K562 (cell line): ENCODE measurements around the gene SULT1B1. TPM values are rescaled to one million over a fixed set of nuclear protein-coding genes. Genes with fewer than 3 reads are reported as not detected.

Experiments
- ATAC-seq: fragments of 200-7000 bp; cut with Tn5 transposase; 3 replicates; pipeline ENCODE4 v1.9.1; 2020; ENCODE audit warnings: moderate library complexity
- BruUV-seq: library from RNA; stranded (reverse); fragments of 400-500 nt; replicated peaks from 2 replicates; lab custom pipeline; 2021; lab: Mats Ljungman, UMichigan
- CTCF ChIA-PET: fragments of 300-600 bp; formaldehyde crosslinking; extraction: SDS; loops from one replicate; lab custom pipeline; 2021; ENCODE audit warnings: low intra/inter-chr PET ratio; lab: Yijun Ruan, JAX
- POLR2A ChIA-PET: fragments of 300-600, 350-650 bp; sonication (Branson Sonifier 250); formaldehyde crosslinking; extraction: SDS; loops from one replicate; lab custom pipeline; 2021; ENCODE audit warnings: antibody characterized with exemption, inconsistent platforms; lab: Yijun Ruan, JAX
- DNase-seq, 4 experiments: peaks; one replicate each; pipeline versions ENCODE4 v3.0.0 to v3.0.0-alpha.2; 2011 to 2018; ENCODE audit warnings: low spot score in 3 of 4, mixed read lengths in 3 of 4; ENCODE audit errors: extremely low read depth in 1 of 4
- FAIRE-seq: peaks from 2 replicates; lab custom pipeline; 2011; peaks lifted over from hg19 to GRCh38; lab: Jason Lieb, UNC
- H2AFZ ChIP-seq: 2 replicates; pipeline ENCODE4 v1.6.0; 2011; ENCODE audit warnings: low read depth, low read length, control low read depth, inconsistent platforms
- H3K27ac ChIP-seq: fragments of 200-600 bp; 3 replicates; pipeline ENCODE4 v1.8.0; 2011; ENCODE audit warnings: low read depth, mild to moderate bottlenecking, control low read depth, inconsistent platforms, low read length, moderate library complexity, mixed read lengths; ENCODE audit errors: extremely low read depth
- H3K27me3 ChIP-seq, 2 experiments: fragments of 300-600 bp in 1 of 2; 2 replicates in 1 of 2; 3 replicates in 1 of 2; pipeline versions ENCODE4 v1.6.0 to v1.8.0; 2011; ENCODE audit warnings: inconsistent platforms in 2 of 2, low read length in 2 of 2, mild to moderate bottlenecking in 1 of 2, mixed read lengths in 1 of 2, moderate library complexity in 1 of 2; ENCODE audit not compliant: control insufficient read depth in 2 of 2, insufficient read depth in 2 of 2
- H3K36me3 ChIP-seq: fragments of 300-600 bp; 3 replicates; pipeline ENCODE4 v1.8.0; 2011; ENCODE audit warnings: mild to moderate bottlenecking, low read length, inconsistent platforms; ENCODE audit not compliant: control insufficient read depth, insufficient read depth
- H3K4me1 ChIP-seq, 2 experiments: fragments of 200-600 bp in 1 of 2; replicated peaks in 1 of 2; 2 replicates in 1 of 2; 3 replicates in 1 of 2; pipeline versions ENCODE4 v1.5.1 to v1.8.0; 2011; ENCODE audit warnings: inconsistent platforms in 2 of 2, low read length in 2 of 2, mild to moderate bottlenecking in 1 of 2, mixed read lengths in 1 of 2, moderate library complexity in 1 of 2; ENCODE audit not compliant: control insufficient read depth in 2 of 2, insufficient read depth in 2 of 2
- H3K4me2 ChIP-seq: 2 replicates; pipeline ENCODE4 v1.6.1; 2011; ENCODE audit warnings: low read length, control low read depth, inconsistent platforms, mixed read lengths; ENCODE audit not compliant: insufficient read depth
- H3K4me3 ChIP-seq: fragments of 200-600 bp; sonication (generic), shearing (Covaris generic); 2 replicates; pipeline ENCODE4 v1.5.1; 2016; ENCODE audit warnings: control low read depth, inconsistent platforms
- H3K79me2 ChIP-seq: fragments of 200-600 bp; 3 replicates; pipeline ENCODE4 v1.8.0; 2011; ENCODE audit warnings: low read length, inconsistent platforms; ENCODE audit not compliant: control insufficient read depth, insufficient read depth
- H3K9ac ChIP-seq, 2 experiments: 2 replicates each; pipeline versions ENCODE4 v1.6.0 to v1.6.1; 2011; ENCODE audit warnings: low read depth in 2 of 2, low read length in 2 of 2, control low read depth in 1 of 2, inconsistent platforms in 1 of 2, mild to moderate bottlenecking in 1 of 2, mixed read lengths in 1 of 2; ENCODE audit not compliant: insufficient read depth in 1 of 2
- H3K9me1 ChIP-seq: one replicate; pipeline ENCODE4 v1.6.0; 2011; ENCODE audit warnings: inconsistent platforms, mild to moderate bottlenecking, low read length, moderate library complexity; ENCODE audit not compliant: control insufficient read depth, insufficient read depth
- H3K9me3 ChIP-seq: replicated peaks from 2 replicates; pipeline ENCODE4 v1.5.1; 2011; ENCODE audit warnings: low read depth, low read length, inconsistent platforms; ENCODE audit not compliant: control insufficient read depth, insufficient read depth
- H4K20me1 ChIP-seq: replicated peaks from 2 replicates; pipeline ENCODE4 v1.6.1; 2011; ENCODE audit warnings: low read length, inconsistent platforms, mixed read lengths; ENCODE audit not compliant: control insufficient read depth, insufficient read depth
- ADNP ChIP-seq: fragments of 200-800 bp; sonication (Bioruptor generic); IDR thresholded peaks from 2 replicates; pipeline ENCODE4 v1.6.1; 2016; ENCODE audit warnings: missing genetic modification characterization, missing compliant biosample characterization
- ARID1B ChIP-seq: fragments of 450-650 bp; IDR thresholded peaks from 2 replicates; pipeline ENCODE4 v1.6.1; 2016; ENCODE audit warnings: antibody characterized with exemption, mild to moderate bottlenecking, inconsistent platforms
- CEBPG ChIP-seq, 3 experiments: fragments of 200-800 bp in 1 of 3; sonication (Bioruptor generic) in 1 of 3; sonication (generic) in 1 of 3; formaldehyde crosslinking in 1 of 3; IDR thresholded peaks in 2 of 3; conservative IDR thresholded peaks in 1 of 3; 2 replicates each; pipeline versions ENCODE4 v1.6.1 to v1.8.0; 2016 to 2022; ENCODE audit warnings: missing compliant biosample characterization in 2 of 3, missing genetic modification characterization in 2 of 3, mild to moderate bottlenecking in 1 of 3, missing genetic modification reagents in 1 of 3
- GTF2E2 ChIP-seq: fragments of 200-800 bp; sonication (Bioruptor generic); IDR thresholded peaks from 2 replicates; pipeline ENCODE4 v1.6.1; 2016; ENCODE audit warnings: missing genetic modification characterization, missing compliant biosample characterization
- MCM2 ChIP-seq: fragments of 450-650 bp; IDR thresholded peaks from 2 replicates; pipeline ENCODE4 v1.6.1; 2017; ENCODE audit warnings: low read depth, mild to moderate bottlenecking
- POLR2B ChIP-seq: fragments of 450-650 bp; IDR thresholded peaks from 2 replicates; pipeline ENCODE4 v1.6.1; 2018; ENCODE audit warnings: low read depth; ENCODE audit not compliant: partially characterized antibody
- SLC30A9 ChIP-seq: fragments of 250-450 bp; sonication (Bioruptor Pico); IDR thresholded peaks from 2 replicates; pipeline ENCODE4 v1.8.0; 2022; ENCODE audit warnings: mild to moderate bottlenecking, moderate library complexity
- TAF9B ChIP-seq: fragments of 450-650 bp; IDR thresholded peaks from 2 replicates; pipeline ENCODE4 v1.6.1; 2018; ENCODE audit warnings: mild to moderate bottlenecking; ENCODE audit not compliant: partially characterized antibody
- ZNF354B ChIP-seq: fragments of 250-450 bp; sonication (Bioruptor Pico); IDR thresholded peaks from 2 replicates; pipeline ENCODE4 v1.4.0; 2020
- ZNF75A ChIP-seq: fragments of 450-650 bp; formaldehyde crosslinking; IDR thresholded peaks from 2 replicates; pipeline ENCODE4 v1.4.0; 2020; ENCODE audit warnings: mild to moderate bottlenecking
- WGBS: fragments of 100-300 bp; shearing (Covaris generic); methylation state at CpG from one replicate; pipeline ENCODE4 v1.1.6; 2016; ENCODE audit warnings: low coverage, mixed read lengths; ENCODE audit not compliant: insufficient coverage; ENCODE audit errors: missing lambda C conversion rate; 5-methylcytosine and 5-hydroxymethylcytosine counted together
- in situ Hi-C: fragments of 300-500 bp; cut with MboI; formaldehyde crosslinking; loops from 4 replicates; pipeline ENCODE4 v1.15.0; 2018; ENCODE audit warnings: inconsistent platforms, mixed read lengths
- intact Hi-C: fragments of 100-400 bp; cut with micrococcal nuclease; formaldehyde crosslinking; loops from 2 replicates; pipeline ENCODE4 v1.14.2; 2022
- polyA plus RNA-seq, 8 experiments: library from polyadenylated mRNA; depleted of rRNA in 4 of 8; stranded (reverse) in 5 of 8; unstranded in 3 of 8; fragments of >200 nt; fragmentation: Nextera tagmentation in 2 of 8; fragmentation: Illumina TruSeq in 1 of 8; extraction: Ambion mirVana in 2 of 8; extraction: Trizol in 1 of 8; gene quantifications; 2 replicates each; pipeline versions ENCODE4 v1.2.1 to v1.2.3, GENCODE V29; 2011 to 2014; ENCODE audit warnings: inconsistent platforms in 1 of 8, missing spikeins in 1 of 8
- total RNA-seq, 7 experiments: library from RNA; depleted of rRNA in 6 of 7; stranded (reverse); fragments of >200 nt in 6 of 7; fragmentation: Illumina TruSeq in 2 of 7; extraction: Trizol in 2 of 7; gene quantifications; 2 replicates each; pipeline versions ENCODE4 v1.2.1 to v1.2.3, GENCODE V29; 2011 to 2021; ENCODE audit warnings: low replicate concordance in 1 of 7
- TF ChIP-seq, protein P1 (sequence below): fragments of 250-450 bp; sonication (Bioruptor Pico); IDR thresholded peaks from 2 replicates; pipeline ENCODE4 v1.5.0; 2020; ENCODE audit warnings: mild to moderate bottlenecking, borderline replicate concordance
- TF ChIP-seq, protein P2 (sequence below): fragments of 450-650 bp; formaldehyde crosslinking; IDR thresholded peaks from 2 replicates; pipeline ENCODE4 v1.4.0; 2022; ENCODE audit warnings: missing genetic modification characterization

SULT1B1 gene
- total and polyA plus RNA-seq, 9 of the 15 experiments (the other 6 are each of a cell fraction or from before 2014, with no cell fraction given): under 0.01 TPM; not detected in 8

DNA sequence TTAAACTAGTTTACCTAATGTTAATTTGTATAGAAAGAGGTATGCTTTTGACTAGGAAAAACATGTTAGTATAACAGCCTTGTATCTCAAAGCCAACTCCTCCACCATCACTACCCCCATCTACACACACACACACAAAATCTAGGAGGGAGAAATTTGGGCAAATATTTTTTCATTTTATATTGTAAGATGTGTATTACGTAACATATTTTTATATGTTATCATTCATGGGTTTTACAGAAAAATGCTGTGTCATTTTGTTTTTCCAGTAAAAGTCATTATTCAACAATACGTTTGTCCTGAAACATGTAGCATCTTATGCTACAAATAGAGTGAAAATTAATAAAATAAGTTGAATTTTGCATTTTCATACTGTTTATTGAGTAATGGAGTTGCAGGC lies 3.0 kb downstream of the SULT1B1 start:
- Histone ChIP-seq H3K4me3 (no peak overlapping the region), H3K4me1 (no peaks in the 10 kb centered on the region), H3K27ac (no peak overlapping the region), H3K9ac (no peak overlapping the region), H3K9me1 (no peaks in the 10 kb centered on the region), H3K4me2 (no peak overlapping the region), H2AFZ (no peak overlapping the region), H3K79me2 (no peaks in the 10 kb centered on the region), H3K27me3 (no peaks in the 10 kb centered on the region), H3K36me3 (no peaks in the 10 kb centered on the region), H4K20me1 (no peaks in the 10 kb centered on the region), H3K9me3 (no peaks in the 10 kb centered on the region)
- ChIA-PET CTCF (no interaction called here), POLR2A (no interaction called here)
- 0% methylated on average over 2 of the region's 2 CpGs for WGBS
- no peak for DNase-seq
- intact Hi-C loops: no loop called here
- in situ Hi-C loops: no loop called here
- no peak for ATAC-seq
- BruUV-seq: no TSS peak
- FAIRE-seq: no peak
- TF ChIP-seq CEBPG (CRISPR knock-in tag; IDR thresholded peaks at IDR 0.05) (no peak), CEBPG (tag; conservative IDR thresholded peaks at IDR 0.05 in 1 of 2, IDR thresholded peaks at IDR 0.05 in 1 of 2) (peak in 1 of 2 experiments; percentile 54; a peak in 1 of 4 replicates), TAF9B (no peak)

DNA sequence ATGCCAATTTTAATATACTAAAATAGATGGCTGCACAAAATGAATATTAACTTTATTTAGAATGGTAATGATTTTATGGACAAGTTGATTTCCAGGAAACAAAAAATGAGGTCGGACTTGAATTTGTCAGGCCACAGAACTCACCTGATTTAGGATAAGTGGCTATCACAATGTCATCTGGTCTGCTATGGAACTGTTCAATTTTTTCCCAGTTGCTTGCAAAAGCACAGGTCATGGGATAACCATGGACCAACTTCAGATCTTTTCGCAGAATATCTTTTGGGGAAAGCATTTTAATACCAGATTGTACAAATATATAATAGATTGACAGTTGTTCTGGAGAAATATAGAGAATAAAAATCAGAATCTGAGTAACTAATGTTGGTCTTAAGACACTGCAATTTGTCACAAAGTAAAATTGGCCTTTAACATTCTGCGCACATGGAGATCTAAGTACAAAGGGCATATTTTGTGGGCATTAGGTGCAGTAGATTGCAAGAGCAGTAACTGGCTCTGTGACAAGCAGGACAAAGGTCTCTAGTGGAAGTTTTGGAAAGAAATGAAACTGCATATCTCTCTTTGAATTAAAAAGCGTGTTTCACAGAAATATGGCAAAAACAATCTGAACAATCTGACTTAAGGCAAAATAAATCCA lies 5.4 kb downstream of the SULT1B1 start:
- Histone ChIP-seq H4K20me1 (no peaks in the 10 kb centered on the region), H2AFZ (no peak overlapping the region), H3K9me3 (no peaks in the 10 kb centered on the region), H3K36me3 (no peaks in the 10 kb centered on the region), H3K4me1 (no peaks in the 10 kb centered on the region), H3K9me1 (no peaks in the 10 kb centered on the region), H3K9ac (no peak overlapping the region), H3K27ac (no peak overlapping the region), H3K4me3 (no peak overlapping the region), H3K4me2 (no peak overlapping the region), H3K27me3 (no peaks in the 10 kb centered on the region), H3K79me2 (no peaks in the 10 kb centered on the region)
- ATAC-seq: no peak
- BruUV-seq: no TSS peak
- intact Hi-C loops (no loop called here), in situ Hi-C loops (no loop called here)
- 1% methylated on average over 4 of the region's 4 CpGs for WGBS
- CTCF ChIA-PET: no interaction called here
- no peak for FAIRE-seq
- POLR2A ChIA-PET: no interaction called here
- DNase-seq: no peak
- TF ChIP-seq ZNF354B (CRISPR knock-in tag) (no peak), ADNP (tag) (no peak), SLC30A9 (CRISPR knock-in tag) (no peak), ARID1B (no peak), POLR2B (no peak), ZNF75A (CRISPR knock-in tag) (no peak), MCM2 (no peak), GTF2E2 (tag) (no peak)
- TF ChIP-seq, protein P1, sequence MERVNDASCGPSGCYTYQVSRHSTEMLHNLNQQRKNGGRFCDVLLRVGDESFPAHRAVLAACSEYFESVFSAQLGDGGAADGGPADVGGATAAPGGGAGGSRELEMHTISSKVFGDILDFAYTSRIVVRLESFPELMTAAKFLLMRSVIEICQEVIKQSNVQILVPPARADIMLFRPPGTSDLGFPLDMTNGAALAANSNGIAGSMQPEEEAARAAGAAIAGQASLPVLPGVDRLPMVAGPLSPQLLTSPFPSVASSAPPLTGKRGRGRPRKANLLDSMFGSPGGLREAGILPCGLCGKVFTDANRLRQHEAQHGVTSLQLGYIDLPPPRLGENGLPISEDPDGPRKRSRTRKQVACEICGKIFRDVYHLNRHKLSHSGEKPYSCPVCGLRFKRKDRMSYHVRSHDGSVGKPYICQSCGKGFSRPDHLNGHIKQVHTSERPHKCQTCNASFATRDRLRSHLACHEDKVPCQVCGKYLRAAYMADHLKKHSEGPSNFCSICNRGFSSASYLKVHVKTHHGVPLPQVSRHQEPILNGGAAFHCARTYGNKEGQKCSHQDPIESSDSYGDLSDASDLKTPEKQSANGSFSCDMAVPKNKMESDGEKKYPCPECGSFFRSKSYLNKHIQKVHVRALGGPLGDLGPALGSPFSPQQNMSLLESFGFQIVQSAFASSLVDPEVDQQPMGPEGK (CRISPR knock-in tag): no peak
- TF ChIP-seq, protein P2, sequence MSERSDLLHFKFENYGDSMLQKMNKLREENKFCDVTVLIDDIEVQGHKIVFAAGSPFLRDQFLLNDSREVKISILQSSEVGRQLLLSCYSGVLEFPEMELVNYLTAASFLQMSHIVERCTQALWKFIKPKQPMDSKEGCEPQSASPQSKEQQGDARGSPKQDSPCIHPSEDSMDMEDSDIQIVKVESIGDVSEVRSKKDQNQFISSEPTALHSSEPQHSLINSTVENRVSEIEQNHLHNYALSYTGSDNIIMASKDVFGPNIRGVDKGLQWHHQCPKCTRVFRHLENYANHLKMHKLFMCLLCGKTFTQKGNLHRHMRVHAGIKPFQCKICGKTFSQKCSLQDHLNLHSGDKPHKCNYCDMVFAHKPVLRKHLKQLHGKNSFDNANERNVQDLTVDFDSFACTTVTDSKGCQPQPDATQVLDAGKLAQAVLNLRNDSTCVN (CRISPR knock-in tag): no peak
